Stimulated activated naive CD4-positive, alpha-beta T cell (primary cell): ENCODE measurements around the gene KRT82.
"Not testable (repeated sequence)": the region's sequence is repeated elsewhere in the genome, so short reads cannot be mapped to it uniquely, and the experiment has no call there.

Experiments used
- DNase-seq, 6 experiments: peaks; one replicate each; lab custom pipeline; 2025; lab: John Stamatoyannopoulos, UW

Gene KRT82

GRCh38 chr12:52405922-52406385, at the start of gene KRT82:
KRT82 (minus strand) TSS chr12:52406335; CDS start chr12:52406277, 58 bp downstream.
- no peak for DNase-seq

DNA sequence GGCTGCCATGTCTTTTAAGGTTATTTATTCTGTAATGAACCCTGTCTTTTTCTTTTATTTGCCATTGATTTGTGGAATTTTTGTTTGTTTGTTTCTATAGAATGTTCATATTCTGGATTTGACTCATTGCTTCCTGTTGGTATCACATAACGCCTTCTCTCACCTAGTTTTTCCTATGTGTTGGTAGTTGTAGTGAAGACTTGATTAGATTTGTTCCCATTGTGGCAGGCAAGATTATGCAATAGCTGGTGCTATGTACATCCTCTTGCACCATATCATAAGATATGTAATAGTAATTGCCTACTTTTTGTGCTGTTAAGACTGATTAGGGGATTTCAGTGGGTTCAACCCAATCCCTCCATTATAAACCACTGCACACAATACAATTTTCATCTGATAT, 49.7 kb upstream of the KRT82 start:
- no peak for DNase-seq

DNA sequence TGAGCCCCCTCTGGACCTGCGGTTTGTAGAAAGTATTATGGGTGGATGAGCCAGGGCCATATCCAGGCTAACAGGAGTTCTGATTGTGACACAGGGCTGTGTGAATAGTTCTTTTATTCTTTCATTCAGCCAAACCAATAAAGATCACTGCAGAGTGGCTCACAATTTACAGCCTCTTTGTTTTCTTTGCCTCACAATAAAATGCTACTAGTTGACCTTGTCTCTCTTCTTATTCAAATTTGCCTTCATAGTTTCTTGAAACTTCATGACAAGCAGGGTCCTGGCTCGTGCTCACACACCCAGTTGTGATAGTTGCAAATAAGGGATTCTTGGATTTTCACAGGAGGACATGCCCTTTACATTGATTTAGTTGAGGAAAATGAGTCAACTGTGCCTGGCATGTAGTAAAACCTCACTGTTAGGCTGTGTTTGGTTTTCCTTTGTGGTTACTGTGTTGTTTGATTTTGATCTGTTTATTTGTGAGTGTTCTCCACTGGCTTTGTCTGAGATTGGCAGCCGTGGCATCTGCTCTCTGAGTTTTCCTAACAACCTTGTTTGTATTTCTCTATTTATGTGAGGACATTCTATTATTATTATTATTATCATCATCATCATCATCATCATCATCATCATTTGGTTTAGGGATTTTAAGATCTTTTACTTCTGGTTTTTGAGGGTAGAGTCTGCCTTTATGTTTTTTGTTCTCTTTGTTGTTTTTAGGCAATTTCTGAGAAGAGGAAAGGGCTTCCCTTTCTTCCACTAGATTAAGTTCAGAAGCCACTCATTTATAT, 48.5 kb upstream of the KRT82 start:
- DNase-seq: no peak

DNA sequence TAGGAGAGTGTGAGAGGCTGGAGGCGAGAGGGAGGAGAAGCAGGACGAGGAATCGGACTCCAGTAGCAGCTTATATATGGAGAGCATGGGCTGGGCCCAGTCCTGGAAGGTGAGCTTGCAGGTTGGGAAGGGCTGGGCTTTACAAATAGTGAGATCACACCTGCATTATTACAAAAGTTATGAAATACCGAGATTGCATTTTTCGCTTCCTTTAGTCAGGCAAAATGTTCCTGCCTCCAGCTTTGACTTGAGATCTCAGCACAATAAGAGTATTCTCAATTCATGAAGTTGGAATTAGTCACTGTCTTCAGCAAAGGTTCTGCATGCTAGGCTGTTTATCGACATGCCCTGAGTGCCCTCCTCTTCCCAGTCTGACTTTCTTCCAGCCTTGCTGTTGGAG, 46.0 kb upstream of the KRT82 start, which contains the start of gene KRT6B:
Gene KRT6B, minus strand, starts transcription at position 46 of the 400 bp plus-strand sequence. CDS start 68 bp downstream, outside the sequence.
- no peak for DNase-seq

DNA sequence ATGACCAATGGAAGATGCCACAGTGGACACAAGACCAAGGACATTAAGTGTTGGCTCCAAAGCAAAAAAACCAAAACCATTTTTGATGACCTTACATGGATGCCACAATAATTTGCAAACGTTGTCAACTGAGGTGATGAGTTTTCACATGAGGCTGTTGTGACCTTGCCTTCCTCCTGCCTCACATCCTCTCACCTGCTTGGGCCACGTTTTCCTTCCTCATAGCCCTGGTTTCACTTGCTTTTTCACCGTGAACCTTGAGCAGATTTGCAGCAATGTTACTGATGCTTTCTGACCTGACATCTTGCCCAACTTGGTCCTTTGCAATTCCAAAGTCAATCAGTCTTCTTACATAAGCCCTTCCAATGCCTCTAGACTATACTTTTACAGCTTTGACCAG, 42.1 kb upstream of the KRT82 start:
- DNase-seq: no peak

DNA sequence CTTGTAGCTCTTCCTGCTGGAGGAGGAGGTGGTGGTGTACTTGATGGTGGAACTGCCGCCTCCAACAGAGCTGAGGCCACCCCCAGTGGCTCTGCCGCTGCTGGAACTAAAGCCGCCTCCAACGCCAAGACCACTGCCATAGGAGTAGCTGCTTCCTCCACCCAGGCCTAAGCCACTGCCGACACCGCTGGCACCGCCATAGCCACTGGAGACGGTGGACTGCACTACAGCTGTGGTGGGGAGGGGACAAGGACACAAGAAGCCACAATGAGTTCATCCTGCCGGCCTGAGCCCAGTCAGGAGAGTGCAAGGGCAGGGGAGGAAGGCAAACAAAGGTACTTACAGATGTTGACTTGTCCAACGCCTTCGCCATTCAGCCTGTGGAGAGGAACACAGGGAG, 41.1 kb upstream of the KRT82 start:
- DNase-seq: not testable (repeated sequence)

GRCh38 chr12:52446367-52447045, 40.4 kb upstream of the KRT82 start:
- DNase-seq: no peak

GRCh38 chr12:52445876-52446275, 39.7 kb upstream of the KRT82 start:
- DNase-seq: no peak

- DNase-seq: no peak
Measured at GRCh38 chr12:52444647-52445595, 38.8 kb upstream of the KRT82 start.

DNA sequence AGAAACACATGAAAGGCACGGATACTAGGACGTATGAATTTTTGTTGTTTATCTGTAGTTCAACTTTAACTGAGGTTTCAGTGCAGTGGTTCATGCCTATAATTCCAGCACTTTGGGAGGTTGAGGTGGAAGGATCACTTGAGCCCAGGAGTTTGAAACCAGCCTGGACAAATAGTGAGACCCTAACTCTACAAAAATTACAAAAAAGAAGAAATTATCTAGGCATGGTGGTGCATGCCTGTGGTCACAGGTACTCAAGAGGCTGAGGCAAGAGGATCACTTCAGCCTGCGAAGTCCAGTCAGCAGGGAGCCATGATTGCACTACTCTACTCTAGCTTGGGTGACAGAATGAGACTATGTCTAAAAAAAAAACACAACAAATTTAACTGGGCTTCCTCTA, 37.8 kb upstream of the KRT82 start:
- DNase-seq: no peak

- no peak for DNase-seq
Measured at GRCh38 chr12:52442600-52443061, 36.5 kb upstream of the KRT82 start.

DNA sequence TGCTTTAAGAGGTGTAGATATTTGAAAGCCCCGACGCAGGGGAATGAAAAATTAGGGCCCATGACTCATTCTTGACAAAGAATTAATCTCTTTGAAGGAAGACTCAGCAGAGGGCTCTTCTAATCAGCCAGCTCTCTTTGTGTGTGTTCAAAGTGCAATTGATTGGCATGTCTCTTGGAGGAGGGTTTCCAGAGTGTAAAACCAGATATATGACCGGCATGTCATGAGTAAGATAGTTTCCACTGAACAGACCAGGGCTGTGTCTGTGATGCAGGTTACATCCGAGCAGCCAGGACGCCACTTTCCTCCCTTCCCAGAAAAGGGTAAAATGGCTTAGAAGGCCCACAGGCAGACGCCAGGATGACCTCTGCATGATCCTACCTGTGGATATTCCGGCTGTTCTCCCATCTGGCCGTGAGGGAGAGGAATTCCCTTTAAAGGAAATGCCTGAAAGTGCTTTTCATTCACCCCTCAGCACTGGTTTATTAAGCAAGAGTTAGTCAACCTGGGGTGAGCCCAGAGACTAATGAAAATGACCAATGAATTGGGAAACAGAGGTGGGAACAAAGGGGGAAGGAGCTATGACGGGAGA, 35.3 kb upstream of the KRT82 start:
- no peak for DNase-seq

DNA sequence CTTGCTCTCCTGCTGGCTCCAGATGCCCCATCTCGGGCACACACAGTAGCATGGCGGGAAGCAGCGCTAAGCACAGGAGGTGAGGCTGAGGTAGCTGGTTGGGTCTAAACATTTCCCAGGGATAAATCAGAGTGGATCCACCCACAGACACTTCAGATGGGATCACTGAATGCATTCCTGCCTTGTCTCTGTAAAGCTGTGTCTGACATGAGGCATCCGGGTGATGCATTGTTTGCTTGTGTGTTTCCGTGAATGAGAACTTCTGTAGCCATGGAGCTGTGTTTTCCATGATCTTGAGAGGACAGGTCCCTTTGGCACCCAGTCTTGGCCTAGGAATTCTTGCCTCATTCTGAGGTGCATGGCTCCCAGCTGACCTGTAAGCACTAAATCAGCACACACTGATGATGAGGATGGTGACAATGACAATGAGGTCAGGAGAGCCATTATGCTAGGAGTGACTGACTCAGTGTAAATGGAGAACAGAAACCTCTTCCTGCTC, 34.7 kb upstream of the KRT82 start:
- no peak for DNase-seq

GRCh38 chr12:52439845-52440244, 33.7 kb upstream of the KRT82 start:
- DNase-seq: no peak

DNA sequence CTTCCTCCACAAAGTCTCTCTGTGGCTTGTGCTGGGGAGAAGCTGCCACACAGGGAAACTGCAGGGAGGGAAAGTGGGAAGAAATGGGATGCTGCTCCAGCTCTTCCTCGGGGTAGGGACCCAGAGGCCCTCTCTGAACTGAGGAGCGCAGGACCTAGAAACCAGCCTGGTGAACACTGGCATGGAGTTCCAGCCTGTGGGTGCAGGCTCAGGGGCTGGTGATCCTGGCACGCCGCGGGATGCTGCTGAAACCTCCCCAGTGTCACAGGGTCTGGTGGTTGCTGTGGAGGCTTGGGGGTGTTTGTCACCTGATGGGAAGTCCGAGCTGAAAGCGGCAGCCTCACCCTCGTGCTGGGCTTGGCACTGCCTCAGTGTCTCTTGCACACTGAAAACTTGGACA, 33.3 kb upstream of the KRT82 start:
- DNase-seq: no peak

GRCh38 chr12:52438305-52439301, 32.5 kb upstream of the KRT82 start:
- no peak for DNase-seq

GRCh38 chr12:52437508-52437907, 31.4 kb upstream of the KRT82 start:
- no peak for DNase-seq

DNA sequence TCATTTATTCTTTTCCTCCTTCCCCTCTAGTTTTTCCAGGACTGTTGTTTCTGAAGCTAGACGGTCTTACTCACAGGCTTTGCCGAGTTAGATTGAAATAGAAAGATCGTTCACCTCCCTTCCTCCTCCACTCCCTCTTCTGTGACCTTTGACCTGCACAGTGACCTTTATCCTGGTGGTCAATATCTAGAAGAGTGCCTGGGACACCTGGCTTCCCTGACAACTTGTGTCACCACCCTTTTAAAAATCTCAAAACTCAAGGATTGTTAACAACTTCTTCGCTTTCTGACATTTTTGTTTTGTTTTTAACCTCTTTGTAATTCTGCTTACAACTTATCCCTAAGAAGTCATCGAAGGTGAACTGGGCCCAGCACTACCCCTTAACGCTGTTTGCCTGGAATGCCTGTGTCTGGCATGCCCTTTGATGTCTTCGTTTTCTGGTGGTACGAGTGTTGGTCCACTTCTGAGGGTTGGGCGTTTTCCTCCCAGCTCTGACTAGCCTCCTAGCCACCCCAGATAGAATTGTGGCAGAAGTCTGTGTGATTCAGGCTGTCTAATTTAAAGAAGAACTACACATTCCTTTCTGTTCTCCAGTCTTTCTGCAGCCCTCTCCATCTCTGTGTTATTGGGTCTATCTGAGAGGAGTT, 30.8 kb upstream of the KRT82 start:
- DNase-seq: no peak

DNA sequence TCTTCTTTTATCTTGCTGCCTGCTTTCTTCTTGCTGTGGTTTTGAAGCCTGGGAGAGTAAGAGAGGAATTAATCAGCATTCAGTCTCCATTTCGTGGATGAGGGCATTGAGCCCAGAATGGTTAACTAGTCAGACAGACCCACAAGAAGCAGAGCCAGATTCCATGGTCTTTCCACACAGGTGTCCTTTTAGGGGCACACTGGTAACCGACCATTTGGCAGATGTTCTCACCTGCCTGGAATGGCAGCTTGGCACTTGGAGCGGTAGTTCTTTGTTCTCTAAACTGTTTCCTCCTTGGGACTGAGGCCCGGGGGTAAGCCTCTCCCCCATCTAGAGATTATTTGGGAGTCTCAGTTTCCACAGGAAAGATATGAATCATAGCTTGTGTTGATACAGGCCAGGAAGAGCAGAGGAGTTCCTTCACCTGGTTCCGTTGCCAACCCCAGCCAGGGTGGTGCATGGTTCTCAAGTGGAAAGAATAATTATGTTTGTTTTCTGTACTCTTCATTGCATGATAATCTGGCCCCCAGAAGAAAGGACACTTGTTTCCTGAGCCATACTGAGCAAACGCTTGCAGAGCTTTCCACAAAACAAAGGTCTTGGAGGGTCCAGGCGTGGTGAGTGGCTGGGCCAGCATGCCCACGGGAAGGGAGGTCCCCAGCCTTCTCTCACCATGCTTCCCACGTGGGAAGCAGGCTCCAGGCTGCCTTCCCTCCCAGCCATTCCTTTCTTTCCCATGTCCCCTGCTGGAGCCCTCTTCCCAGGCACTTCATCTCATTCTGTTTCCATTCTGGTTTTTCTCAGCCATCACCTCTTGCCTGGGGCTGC, 30.1 kb upstream of the KRT82 start:
- DNase-seq: no peak
